GM06990 (cell line): ENCODE data around the gene ACTA2.

Experiments used
- DNase-seq: peaks from one replicate; pipeline ENCODE4 v3.0.0-alpha.2; 2011; ENCODE audit not compliant: insufficient read length; ENCODE audit errors: extremely low read depth
- H3K27me3 ChIP-seq: replicated peaks from 2 replicates; pipeline ENCODE4 v1.6.0; 2011; ENCODE audit warnings: low read length; ENCODE audit not compliant: control insufficient read depth, insufficient read depth
- H3K36me3 ChIP-seq: 2 replicates; pipeline ENCODE4 v1.5.1; 2011; ENCODE audit warnings: low read length; ENCODE audit not compliant: control insufficient read depth, insufficient read depth
- H3K4me3 ChIP-seq: replicated peaks from 2 replicates; pipeline ENCODE4 v1.5.1; 2011; ENCODE audit warnings: low read depth, mild to moderate bottlenecking, control low read depth, low read length
- TF ChIP-seq, protein P1 (sequence below): IDR thresholded peaks from 2 replicates; pipeline ENCODE4 v1.5.1; 2011; ENCODE audit warnings: low read length, control low read depth, mild to moderate bottlenecking, inconsistent platforms; ENCODE audit not compliant: insufficient read depth, poor library complexity, severe bottlenecking

The ACTA2 gene

DNA sequence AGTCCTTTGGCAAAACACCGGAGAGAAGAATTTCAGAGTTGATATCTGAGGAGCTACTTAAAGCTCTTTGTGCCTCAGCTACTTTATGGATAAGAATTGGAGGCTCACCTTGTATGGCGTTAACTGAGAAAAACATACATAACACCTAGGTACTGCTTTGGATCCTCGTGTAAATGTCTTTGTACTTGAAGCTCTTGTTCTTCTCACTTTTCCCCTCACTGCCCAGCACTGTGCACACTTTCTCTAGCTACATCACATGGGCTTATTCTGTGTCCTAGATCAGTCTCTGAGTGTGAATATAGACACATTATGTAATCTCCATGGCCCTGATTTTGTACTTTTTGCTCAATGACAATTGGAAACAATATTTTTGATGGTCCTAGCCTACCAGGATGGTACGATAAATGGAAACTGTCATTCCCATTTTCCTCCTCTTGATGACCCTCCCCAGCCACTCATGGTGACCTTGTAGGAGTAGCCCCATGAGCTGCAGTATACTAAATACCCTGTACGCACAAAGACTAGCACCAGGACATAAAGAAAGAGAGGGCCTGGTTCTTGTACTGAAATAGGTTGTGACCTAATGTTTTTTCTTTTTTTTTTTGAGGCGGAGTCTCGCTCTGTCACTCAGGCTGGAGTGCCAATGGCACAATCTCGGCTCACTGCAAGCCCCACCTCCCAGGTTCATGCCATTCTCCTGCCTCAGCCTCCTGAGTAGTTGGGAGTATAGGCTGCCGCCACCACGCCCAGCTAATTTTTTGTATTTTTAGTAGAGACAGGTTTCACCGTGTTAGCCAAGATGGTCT is 50.4 kb downstream of the ACTA2 start:
- Histone ChIP-seq H3K36me3 (no peaks in the 10 kb centered on the region; the same call in none of the 2 replicates), H3K4me3 (no peak overlapping the region)
- TF ChIP-seq, protein P1, sequence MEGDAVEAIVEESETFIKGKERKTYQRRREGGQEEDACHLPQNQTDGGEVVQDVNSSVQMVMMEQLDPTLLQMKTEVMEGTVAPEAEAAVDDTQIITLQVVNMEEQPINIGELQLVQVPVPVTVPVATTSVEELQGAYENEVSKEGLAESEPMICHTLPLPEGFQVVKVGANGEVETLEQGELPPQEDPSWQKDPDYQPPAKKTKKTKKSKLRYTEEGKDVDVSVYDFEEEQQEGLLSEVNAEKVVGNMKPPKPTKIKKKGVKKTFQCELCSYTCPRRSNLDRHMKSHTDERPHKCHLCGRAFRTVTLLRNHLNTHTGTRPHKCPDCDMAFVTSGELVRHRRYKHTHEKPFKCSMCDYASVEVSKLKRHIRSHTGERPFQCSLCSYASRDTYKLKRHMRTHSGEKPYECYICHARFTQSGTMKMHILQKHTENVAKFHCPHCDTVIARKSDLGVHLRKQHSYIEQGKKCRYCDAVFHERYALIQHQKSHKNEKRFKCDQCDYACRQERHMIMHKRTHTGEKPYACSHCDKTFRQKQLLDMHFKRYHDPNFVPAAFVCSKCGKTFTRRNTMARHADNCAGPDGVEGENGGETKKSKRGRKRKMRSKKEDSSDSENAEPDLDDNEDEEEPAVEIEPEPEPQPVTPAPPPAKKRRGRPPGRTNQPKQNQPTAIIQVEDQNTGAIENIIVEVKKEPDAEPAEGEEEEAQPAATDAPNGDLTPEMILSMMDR, result no peak

DNA sequence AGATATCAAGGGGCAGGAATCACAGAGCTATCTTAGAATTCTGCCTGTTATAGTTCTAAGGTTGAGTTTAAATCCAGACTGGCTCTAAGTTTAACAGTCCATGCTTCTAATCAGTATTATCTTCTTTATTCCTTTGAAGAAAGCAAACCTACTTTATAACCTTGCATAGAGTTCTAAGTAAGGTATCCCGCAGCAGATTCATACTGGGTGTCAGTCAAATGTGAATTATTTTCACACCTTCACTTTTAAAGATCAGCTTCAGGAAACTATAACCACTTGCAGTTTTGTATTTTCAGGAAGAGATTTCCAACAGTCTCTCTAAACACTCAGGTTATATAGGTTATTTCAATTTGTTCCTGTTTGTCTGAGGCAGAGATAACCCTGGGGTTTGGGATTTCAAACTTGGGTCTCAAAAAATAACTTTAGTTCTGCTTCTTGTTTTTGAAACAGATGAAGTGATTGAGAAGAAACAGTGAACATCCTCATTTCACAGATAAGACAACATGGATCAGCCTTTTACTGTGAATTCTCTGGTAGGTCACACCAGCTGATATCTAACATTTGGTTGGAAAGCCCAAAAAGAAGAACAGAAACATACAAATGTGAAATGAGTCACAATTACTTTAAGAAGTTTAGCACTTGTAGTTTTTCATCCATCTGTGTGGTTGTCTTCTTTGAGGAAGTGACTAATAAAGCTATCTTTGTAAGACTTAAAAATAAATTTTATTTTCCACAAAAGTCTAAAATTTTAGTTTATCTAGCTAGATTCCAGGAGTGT is 51.2 kb downstream of the ACTA2 start:
- TF ChIP-seq, protein P1, result no peak
- no peaks in the 10 kb centered on the region; the same call in none of the 2 replicates for H3K36me3 ChIP-seq
- DNase-seq, result peak; percentile 87
- no peaks in the 10 kb centered on the region for H3K27me3 ChIP-seq
- H3K4me3 ChIP-seq, result no peak overlapping the region

More for the DNA sequence above, 50.4 kb downstream of the ACTA2 start:
- no peak for DNase-seq
- H3K27me3 ChIP-seq, result no peaks in the 10 kb centered on the region

DNA sequence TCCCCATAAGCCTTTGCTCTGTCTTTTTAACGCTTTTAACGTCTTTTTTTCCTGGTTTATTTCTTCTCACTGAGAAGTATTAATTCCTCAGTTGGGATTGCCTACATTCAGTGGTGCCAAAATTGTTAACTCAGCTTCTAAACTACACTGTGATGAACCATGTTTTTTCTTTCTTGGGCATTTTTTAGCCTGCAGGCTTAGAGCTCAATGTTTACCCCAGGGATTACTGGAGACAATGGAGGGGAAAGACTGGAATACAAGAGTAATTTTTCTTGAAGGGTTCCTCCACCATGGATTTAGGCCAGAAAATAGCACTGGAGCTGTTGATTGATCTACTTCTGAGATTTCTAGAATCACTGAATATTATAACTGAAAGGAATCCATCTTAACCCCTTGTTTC is 52.7 kb downstream of the ACTA2 start:
- Histone ChIP-seq H3K4me3 (no peak overlapping the region), H3K36me3 (no peaks in the 10 kb centered on the region; the same call in 1 of the 2 replicates), H3K27me3 (no peaks in the 10 kb centered on the region)
- TF ChIP-seq, protein P1, result no peak
- DNase-seq, result no peak

DNA sequence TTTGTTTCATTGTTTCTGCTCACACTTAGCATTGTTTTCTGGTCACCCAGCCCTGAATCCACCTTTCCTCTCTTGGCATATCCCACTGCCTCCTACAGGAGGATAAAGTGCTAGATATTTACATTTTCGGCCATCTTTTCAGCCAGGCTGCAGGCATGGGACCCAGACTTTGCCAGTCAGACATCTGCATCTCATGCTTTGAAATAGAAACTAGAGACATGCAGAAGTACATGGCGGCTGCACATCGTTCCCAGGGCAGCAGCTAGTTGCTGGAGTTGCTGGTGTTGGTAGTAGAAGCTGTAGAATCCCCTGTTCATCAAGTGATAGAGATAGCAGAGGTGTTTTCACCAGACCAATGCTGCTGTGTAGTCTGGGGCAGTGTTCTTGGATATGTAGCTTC is 53.8 kb downstream of the ACTA2 start:
- Histone ChIP-seq H3K4me3 (peak overlapping the region; percentile 16; the same call in 1 of the 2 replicates), H3K27me3 (no peaks in the 10 kb centered on the region), H3K36me3 (no peaks in the 10 kb centered on the region; the same call in 1 of the 2 replicates)
- peak; percentile 20 for DNase-seq
- TF ChIP-seq, protein P1, result no peak

DNA sequence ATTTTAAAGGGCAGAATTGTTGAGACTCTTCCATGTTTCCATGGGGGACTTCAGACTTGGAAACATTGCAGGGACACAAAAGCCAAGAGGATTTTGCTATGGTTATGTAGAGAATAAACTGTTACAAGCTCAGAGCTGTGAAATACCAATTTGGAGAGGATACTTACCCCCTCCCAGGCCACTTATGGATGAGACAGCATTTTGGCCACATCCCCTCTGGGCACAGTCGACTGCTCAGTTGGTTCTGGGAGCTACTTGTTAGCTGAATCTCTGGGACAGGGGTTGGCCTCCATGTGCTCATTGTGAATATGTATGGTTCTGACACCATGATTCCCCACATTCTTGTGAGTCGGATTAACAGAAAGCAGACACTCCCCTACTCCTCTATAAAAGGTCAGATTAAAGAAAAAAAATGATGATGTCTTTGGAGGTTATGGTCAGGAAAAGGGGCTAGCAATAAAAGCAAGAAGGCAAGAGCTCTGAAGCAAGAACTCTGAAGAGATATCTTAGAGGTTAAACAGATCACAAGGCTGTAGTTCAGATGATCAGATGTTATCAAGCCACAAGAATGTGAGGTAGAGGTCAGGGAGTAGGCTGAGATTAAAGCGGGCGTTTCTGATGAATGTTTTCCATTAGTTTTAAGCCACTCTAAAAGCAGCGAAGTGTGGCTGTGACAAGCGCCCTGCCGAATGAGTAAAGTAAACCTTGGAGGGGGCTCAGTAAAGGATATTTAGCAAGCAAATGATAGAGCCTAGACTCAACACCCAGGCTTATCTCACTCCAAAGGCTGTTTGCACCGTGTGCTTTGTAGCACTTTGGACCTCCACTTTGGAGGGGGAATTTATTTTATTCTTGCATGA is 55.3 kb downstream of the ACTA2 start:
- Histone ChIP-seq H3K36me3 (no peaks in the 10 kb centered on the region; the same call in 1 of the 2 replicates), H3K27me3 (no peaks in the 10 kb centered on the region), H3K4me3 (no peak overlapping the region)
- TF ChIP-seq, protein P1, result no peak
- DNase-seq, result no peak
